ENCODE measurements around the gene DRAP1. TPM values are rescaled to one million over a fixed set of nuclear protein-coding genes. Genes with fewer than 3 reads are reported as not detected.

DRAP1 gene
- total and polyA plus RNA-seq, 2 experiments from 2014 or later: 257 to 288 TPM

DNA sequence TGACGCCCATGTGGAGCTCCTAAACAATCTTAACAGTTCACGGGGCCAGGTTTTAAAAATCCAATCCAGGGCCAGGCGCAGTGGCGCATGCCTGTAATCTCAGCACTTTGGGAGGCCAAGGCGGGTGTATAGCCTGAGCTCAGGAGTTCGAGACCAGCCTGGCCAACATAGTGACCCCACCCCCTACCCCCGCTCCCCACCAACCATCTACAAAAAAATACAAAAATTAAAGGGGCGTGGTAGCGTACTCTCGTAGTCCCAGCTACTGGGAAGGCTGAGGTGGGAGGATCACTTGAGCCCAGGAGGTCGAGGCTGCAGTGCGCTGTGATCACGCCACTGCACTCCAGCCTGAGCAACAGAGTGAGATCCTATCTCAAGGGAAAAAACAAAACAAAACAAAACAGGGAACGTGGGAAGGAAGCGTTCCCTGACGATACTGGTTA is 41.6 kb downstream of the DRAP1 start:
- Histone ChIP-seq H3K9me3 (ENCODE audit: low read depth) (no peaks in the 10 kb centered on the region), H3K27ac (peak overlapping the region; percentile 90), H3K4me3 (peak overlapping the region; percentile 94), H3K4me1 (ENCODE audit: low read depth) (peaks cover 5% of the 10 kb centered on the region), H3K27me3 (no peaks in the 10 kb centered on the region), H3K36me3 (peaks cover 8% of the 10 kb centered on the region)
- TF ChIP-seq, protein P1, sequence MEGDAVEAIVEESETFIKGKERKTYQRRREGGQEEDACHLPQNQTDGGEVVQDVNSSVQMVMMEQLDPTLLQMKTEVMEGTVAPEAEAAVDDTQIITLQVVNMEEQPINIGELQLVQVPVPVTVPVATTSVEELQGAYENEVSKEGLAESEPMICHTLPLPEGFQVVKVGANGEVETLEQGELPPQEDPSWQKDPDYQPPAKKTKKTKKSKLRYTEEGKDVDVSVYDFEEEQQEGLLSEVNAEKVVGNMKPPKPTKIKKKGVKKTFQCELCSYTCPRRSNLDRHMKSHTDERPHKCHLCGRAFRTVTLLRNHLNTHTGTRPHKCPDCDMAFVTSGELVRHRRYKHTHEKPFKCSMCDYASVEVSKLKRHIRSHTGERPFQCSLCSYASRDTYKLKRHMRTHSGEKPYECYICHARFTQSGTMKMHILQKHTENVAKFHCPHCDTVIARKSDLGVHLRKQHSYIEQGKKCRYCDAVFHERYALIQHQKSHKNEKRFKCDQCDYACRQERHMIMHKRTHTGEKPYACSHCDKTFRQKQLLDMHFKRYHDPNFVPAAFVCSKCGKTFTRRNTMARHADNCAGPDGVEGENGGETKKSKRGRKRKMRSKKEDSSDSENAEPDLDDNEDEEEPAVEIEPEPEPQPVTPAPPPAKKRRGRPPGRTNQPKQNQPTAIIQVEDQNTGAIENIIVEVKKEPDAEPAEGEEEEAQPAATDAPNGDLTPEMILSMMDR (IDR thresholded peaks at IDR 0.05; ENCODE audit: low read depth, low read length): no peak
- DNase-seq (ENCODE audit: low read depth in 1 of 2, low spot score in 1 of 2): no peak

DNA sequence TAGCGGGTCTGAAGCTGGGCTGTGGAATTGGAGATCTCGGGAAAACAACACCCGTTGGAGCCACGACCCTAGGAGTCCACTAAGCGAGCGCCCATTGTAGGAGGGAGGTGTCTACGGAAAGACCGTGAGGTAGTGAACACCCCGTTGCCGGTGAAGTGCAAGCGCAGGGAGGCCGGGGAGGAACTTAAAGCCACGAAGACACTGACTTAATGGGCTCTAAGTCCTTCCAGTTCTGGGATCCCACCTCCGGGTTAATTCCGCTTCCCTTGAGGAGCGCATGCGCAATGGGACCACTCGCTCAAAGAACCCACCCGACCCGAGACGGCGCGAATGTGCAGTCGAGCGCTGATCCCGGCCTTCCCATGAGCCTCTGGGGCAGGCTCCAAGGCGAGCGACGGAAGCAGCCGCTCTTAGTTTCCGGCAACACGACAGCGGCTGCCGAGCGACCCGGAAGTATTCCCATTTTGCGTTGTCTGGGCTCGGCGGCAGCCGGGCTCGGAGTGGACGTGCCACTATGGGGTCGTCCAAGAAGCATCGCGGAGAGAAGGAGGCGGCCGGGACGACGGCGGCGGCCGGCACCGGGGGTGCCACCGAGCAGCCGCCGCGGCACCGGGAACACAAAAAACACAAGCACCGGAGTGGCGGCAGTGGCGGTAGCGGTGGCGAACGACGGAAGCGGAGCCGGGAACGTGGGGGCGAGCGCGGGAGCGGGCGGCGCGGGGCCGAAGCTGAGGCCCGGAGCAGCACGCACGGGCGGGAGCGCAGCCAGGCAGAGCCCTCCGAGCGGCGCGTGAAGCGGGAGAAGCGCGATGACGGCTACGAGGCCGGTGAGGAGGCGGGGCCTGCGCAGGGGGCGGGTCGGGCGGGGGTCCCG is 42.3 kb downstream of the DRAP1 start, which contains the start of gene SART1:
TSS of gene SART1 (plus strand) at position 468 of the 874 bp plus-strand sequence. CDS start at position 515, 47 bp downstream.
- Histone ChIP-seq H3K27ac (peak within 1 kb of the TSS; percentile 90), H3K4me3 (peak within 1 kb of the TSS; percentile 94), H3K4me1 (ENCODE audit: low read depth) (peaks cover 5% of the 10 kb centered on the region), H3K36me3 (peaks cover 14% of the 10 kb centered on the region), H3K9me3 (ENCODE audit: low read depth) (no peaks in the 10 kb centered on the region), H3K27me3 (no peaks in the 10 kb centered on the region)
- TF ChIP-seq, protein P1 (IDR thresholded peaks at IDR 0.05; ENCODE audit: low read depth, low read length): no peak
- peak; percentile 99 for DNase-seq (ENCODE audit: low read depth in 1 of 2, low spot score in 1 of 2)

DNA sequence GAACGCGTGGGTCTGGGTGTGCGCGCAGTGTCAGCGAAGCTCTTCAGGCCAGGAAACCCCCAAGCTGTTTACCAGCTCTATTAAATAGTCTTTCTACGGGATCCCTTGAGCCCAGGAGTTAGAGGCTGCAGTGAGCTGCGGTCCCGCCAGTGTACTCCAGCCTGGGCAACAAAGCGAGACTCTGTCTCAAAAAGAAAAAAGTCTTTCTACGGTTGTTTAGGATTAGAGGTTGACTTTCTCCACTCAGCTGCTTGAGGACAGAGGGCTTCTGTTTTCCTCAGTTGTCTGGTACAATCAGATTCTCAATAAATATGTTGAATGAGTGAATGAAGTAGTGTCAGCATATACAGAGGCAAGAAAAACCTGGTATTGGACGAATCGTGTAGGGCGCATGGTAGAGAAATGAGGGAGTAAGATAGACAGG is 42.9 kb downstream of the DRAP1 start:
- no peak for DNase-seq (ENCODE audit: low read depth in 1 of 2, low spot score in 1 of 2)
- peaks cover 19% of the 10 kb centered on the region for H3K36me3 ChIP-seq
- peak overlapping the region; percentile 94 for H3K4me3 ChIP-seq
- no peaks in the 10 kb centered on the region for H3K27me3 ChIP-seq
- H3K27ac ChIP-seq: peak overlapping the region; percentile 90
- TF ChIP-seq, protein P1 (IDR thresholded peaks at IDR 0.05; ENCODE audit: low read depth, low read length): no peak
- no peaks in the 10 kb centered on the region for H3K9me3 ChIP-seq (ENCODE audit: low read depth)
- peaks cover 5% of the 10 kb centered on the region for H3K4me1 ChIP-seq (ENCODE audit: low read depth)

DNA sequence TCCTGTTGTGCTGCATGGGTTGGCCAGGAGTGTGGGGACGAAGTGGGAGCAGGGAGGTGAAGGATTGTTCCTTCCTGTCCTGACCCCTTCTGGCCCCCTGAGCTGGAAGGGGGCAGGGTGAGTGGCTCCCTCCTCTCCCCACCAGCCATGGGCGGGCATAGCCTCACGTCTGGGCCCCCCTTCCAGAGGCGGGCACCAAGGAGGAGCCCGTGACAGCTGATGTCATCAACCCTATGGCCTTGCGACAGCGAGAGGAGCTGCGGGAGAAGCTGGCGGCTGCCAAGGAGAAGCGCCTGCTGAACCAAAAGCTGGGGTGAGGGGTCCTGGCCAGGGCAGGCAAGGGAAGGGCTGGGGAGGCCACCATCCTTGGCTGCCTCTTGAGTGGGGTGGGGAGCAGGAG is 45.7 kb downstream of the DRAP1 start:
- no peaks in the 10 kb centered on the region for H3K9me3 ChIP-seq (ENCODE audit: low read depth)
- H3K36me3 ChIP-seq: peaks cover 28% of the 10 kb centered on the region
- H3K4me3 ChIP-seq: no peak overlapping the region
- TF ChIP-seq, protein P1 (IDR thresholded peaks at IDR 0.05; ENCODE audit: low read depth, low read length): no peak
- H3K4me1 ChIP-seq (ENCODE audit: low read depth): peaks cover 5% of the 10 kb centered on the region
- no peak overlapping the region for H3K27ac ChIP-seq
- H3K27me3 ChIP-seq: no peaks in the 10 kb centered on the region
- DNase-seq (ENCODE audit: low read depth in 1 of 2, low spot score in 1 of 2): no peak

DNA sequence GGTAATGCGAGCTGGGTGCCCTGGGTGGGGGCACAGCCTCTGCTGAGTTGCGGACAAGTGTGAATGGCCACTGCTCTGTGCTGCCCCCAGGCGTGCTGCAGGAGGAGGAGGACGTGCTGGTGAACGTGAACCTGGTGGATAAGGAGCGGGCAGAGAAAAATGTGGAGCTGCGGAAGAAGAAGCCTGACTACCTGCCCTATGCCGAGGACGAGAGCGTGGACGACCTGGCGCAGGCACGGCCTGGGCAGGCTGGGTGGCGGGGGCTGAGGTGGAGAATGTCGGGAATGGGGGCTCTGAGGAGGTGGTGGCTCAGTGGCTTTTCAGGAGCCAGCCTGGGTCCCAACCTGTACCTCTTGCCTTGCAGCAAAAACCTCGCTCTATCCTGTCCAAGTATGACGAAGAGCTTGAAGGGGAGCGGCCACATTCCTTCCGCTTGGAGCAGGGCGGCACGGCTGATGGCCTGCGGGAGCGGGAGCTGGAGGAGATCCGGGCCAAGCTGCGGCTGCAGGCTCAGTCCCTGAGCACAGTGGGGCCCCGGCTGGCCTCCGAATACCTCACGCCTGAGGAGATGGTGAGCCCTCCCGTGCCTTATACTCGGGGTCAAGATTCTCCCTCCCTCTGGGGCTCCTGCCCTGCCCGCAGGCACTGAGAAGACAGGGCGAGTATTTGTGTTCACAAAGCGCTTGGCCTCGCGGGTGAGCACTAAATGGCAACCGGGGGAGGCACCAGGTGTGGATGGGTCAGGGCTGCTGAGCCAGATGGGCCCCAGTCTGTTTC is 46.9 kb downstream of the DRAP1 start:
- H3K27me3 ChIP-seq: no peaks in the 10 kb centered on the region
- no peak for DNase-seq (ENCODE audit: low read depth in 1 of 2, low spot score in 1 of 2)
- TF ChIP-seq, protein P1 (IDR thresholded peaks at IDR 0.05; ENCODE audit: low read depth, low read length): no peak
- H3K9me3 ChIP-seq (ENCODE audit: low read depth): no peaks in the 10 kb centered on the region
- H3K4me3 ChIP-seq: no peak overlapping the region
- peaks cover 31% of the 10 kb centered on the region for H3K36me3 ChIP-seq
- H3K4me1 ChIP-seq (ENCODE audit: low read depth): peaks cover 5% of the 10 kb centered on the region
- H3K27ac ChIP-seq: no peak overlapping the region

Data from cardiac muscle cell (in vitro differentiated cells and primary cell).